Right renal pelvis (tissue), 4 donors: ENCODE measurements around the gene MCM10. TPM values are rescaled to one million over a fixed set of nuclear protein-coding genes. Genes with fewer than 3 reads are reported as not detected.
"Not testable (repeated sequence)": the region's sequence is repeated elsewhere in the genome, so short reads cannot be mapped to it uniquely, and the experiment has no call there.

Source experiments
- DNase-seq, 4 donors: peaks; one replicate each; pipeline ENCODE4 v3.0.0-alpha.2; 2013; ENCODE audit warnings: low read depth in 4 of 4, low spot score in 3 of 4, missing footprints in 1 of 4
- polyA plus RNA-seq, 4 donors: library from polyadenylated mRNA; unstranded; fragments of 120-200 nt; gene quantifications; one replicate each; pipeline ENCODE4 v1.2.1, GENCODE V29; 2013; ENCODE audit not compliant: insufficient read length in 4 of 4

Gene MCM10
- polyA plus RNA-seq, 4 donors = 9.9 to 10.6 (median 10.2) TPM

- peak in 1 of 4 donors; percentile 4 for DNase-seq
Observed at GRCh38 chr10:13219685-13220670, 58.6 kb downstream of the MCM10 start.

GRCh38 chr10:13221572-13221971 is 60.2 kb downstream of the MCM10 start:
- DNase-seq = no peak

- DNase-seq = no peak
Observed at GRCh38 chr10:13222151-13222550, 60.8 kb downstream of the MCM10 start.

GRCh38 chr10:13222566-13222965 is 61.2 kb downstream of the MCM10 start:
- DNase-seq = no peak

- DNase-seq = no peak
Observed at GRCh38 chr10:13223241-13223640, 61.9 kb downstream of the MCM10 start.

- DNase-seq = no peak
Observed at GRCh38 chr10:13224210-13224995, 63.0 kb downstream of the MCM10 start.

- DNase-seq = no peak
Observed at GRCh38 chr10:13225601-13226000, 64.2 kb downstream of the MCM10 start.

- DNase-seq = no peak
Observed at GRCh38 chr10:13227031-13227430, 65.7 kb downstream of the MCM10 start.

GRCh38 chr10:13231190-13231589 is 69.8 kb downstream of the MCM10 start:
- no peak for DNase-seq

- no peak for DNase-seq
Observed at GRCh38 chr10:13231808-13232207, 70.5 kb downstream of the MCM10 start.

- DNase-seq = no peak
Observed at GRCh38 chr10:13233358-13233757, 72.0 kb downstream of the MCM10 start.

- DNase-seq = no peak
Observed at GRCh38 chr10:13234172-13234571, 72.8 kb downstream of the MCM10 start, which contains the start of gene UCMA. TSS of gene UCMA (minus strand) at chr10:13234374. CDS start at chr10:13234258, 116 bp downstream.

GRCh38 chr10:13234736-13235135 is 73.4 kb downstream of the MCM10 start:
- DNase-seq = not testable (repeated sequence)

- DNase-seq = no peak
Observed at GRCh38 chr10:13236638-13237037, 75.3 kb downstream of the MCM10 start.

- no peak for DNase-seq
Observed at GRCh38 chr10:13238271-13239077, 77.1 kb downstream of the MCM10 start.

GRCh38 chr10:13239923-13240322 is 78.6 kb downstream of the MCM10 start:
- DNase-seq = no peak

- no peak for DNase-seq
Observed at GRCh38 chr10:13241613-13242012, 80.3 kb downstream of the MCM10 start.

- DNase-seq = not testable (repeated sequence)
Observed at GRCh38 chr10:13242260-13242659, 80.9 kb downstream of the MCM10 start.

GRCh38 chr10:13247246-13247645 is 85.9 kb downstream of the MCM10 start:
- no peak for DNase-seq

- no peak for DNase-seq
Observed at GRCh38 chr10:13247784-13248183, 86.4 kb downstream of the MCM10 start.
